PC-9 (cell line): ENCODE data around the gene USP13. TPM values are rescaled to one million over a fixed set of nuclear protein-coding genes. Genes with fewer than 3 reads are reported as not detected.

Experiments used
- BruUV-seq: library from RNA; stranded (reverse); fragments of 400-500 nt; replicated peaks from 2 replicates; lab custom pipeline; 2021; lab: Mats Ljungman, UMichigan
- CTCF ChIA-PET: fragments of 300-600 bp; sonication (Branson Sonifier 250); formaldehyde crosslinking; loops from one replicate; lab custom pipeline; 2022; ENCODE audit warnings: antibody characterized with exemption; lab: Charles Lee
- POLR2A ChIA-PET: fragments of 300-600 bp; sonication (Branson Sonifier 250); formaldehyde crosslinking; loops from one replicate; lab custom pipeline; 2022; ENCODE audit warnings: antibody characterized with exemption; ENCODE audit not compliant: unreplicated experiment; lab: Charles Lee
- DNase-seq, 2 experiments: peaks; one replicate each; pipeline versions ENCODE4 v3.0.0 to v3.0.0-alpha.2; 2015 to 2022; ENCODE audit warnings: mixed read lengths in 1 of 2
- H2AFZ ChIP-seq: fragments of 200-600 bp; sonication (generic); 2 replicates; pipeline ENCODE4 v1.8.1; 2017; ENCODE audit warnings: antibody characterized with exemption
- H3F3A ChIP-seq: fragments of 200-600 bp; sonication (generic); 2 replicates; pipeline ENCODE4 v1.8.1; 2017; ENCODE audit warnings: antibody characterized with exemption, mild to moderate bottlenecking, low read depth; ENCODE audit not compliant: insufficient read depth
- H3K27ac ChIP-seq: fragments of 200-600 bp; sonication (generic); 2 replicates; pipeline ENCODE4 v1.6.1; 2016; ENCODE audit warnings: mixed run types
- H3K27me3 ChIP-seq: fragments of 200-600 bp; sonication (generic); 2 replicates; pipeline ENCODE4 v1.6.1; 2016; ENCODE audit warnings: low read depth, mixed run types; ENCODE audit not compliant: insufficient read depth
- H3K36me3 ChIP-seq: fragments of 200-600 bp; sonication (generic); 2 replicates; pipeline ENCODE4 v1.6.1; 2016; ENCODE audit warnings: low read depth, mixed run types
- H3K4me1 ChIP-seq: fragments of 200-600 bp; sonication (generic); replicated peaks from 2 replicates; pipeline ENCODE4 v1.6.1; 2016; ENCODE audit warnings: mixed run types; ENCODE audit not compliant: insufficient read depth
- H3K4me2 ChIP-seq: fragments of 200-600 bp; sonication (generic); 2 replicates; pipeline ENCODE4 v1.6.1; 2017; ENCODE audit warnings: mixed run types
- H3K4me3 ChIP-seq: fragments of 200-600 bp; sonication (generic); 2 replicates; pipeline ENCODE4 v1.6.1; 2016; ENCODE audit warnings: mixed run types
- H3K79me2 ChIP-seq: fragments of 200-600 bp; sonication (generic); 2 replicates; pipeline ENCODE4 v1.6.1; 2017; ENCODE audit warnings: low read depth, mixed run types
- H3K9me2 ChIP-seq: fragments of 200-600 bp; sonication (generic); 2 replicates; pipeline ENCODE4 v1.8.1; 2017; ENCODE audit warnings: mild to moderate bottlenecking; ENCODE audit not compliant: insufficient read depth
- H3K9me3 ChIP-seq: fragments of 200-600 bp; sonication (generic); 2 replicates; pipeline ENCODE4 v1.8.1; 2016; ENCODE audit warnings: low read depth; ENCODE audit not compliant: insufficient read depth
- H4K20me1 ChIP-seq: fragments of 200-600 bp; sonication (generic); 2 replicates; pipeline ENCODE4 v1.8.1; 2017; ENCODE audit not compliant: insufficient read depth
- EZH2 ChIP-seq: fragments of 200-600 bp; sonication (generic); IDR thresholded peaks from 2 replicates; pipeline ENCODE4 v1.8.0; 2017; ENCODE audit warnings: antibody characterized with exemption, low read depth
- intact Hi-C: fragments of 100-400 bp; cut with micrococcal nuclease; formaldehyde crosslinking; loops from one replicate; pipeline ENCODE4 v1.10.0; 2022; ENCODE audit not compliant: unreplicated experiment
- total RNA-seq: library from RNA; stranded (reverse); gene quantifications from 2 replicates; pipeline ENCODE4 v1.2.3, GENCODE V29; 2021
- TF ChIP-seq, protein P1 (sequence below): fragments of 200-600 bp; sonication (generic); conservative IDR thresholded peaks from 2 replicates; pipeline ENCODE4 v1.6.1; 2017; ENCODE audit warnings: mixed run types, antibody characterized with exemption, mild to moderate bottlenecking, moderate library complexity

USP13 gene
- total RNA-seq, 1 experiment from 2014 or later: 24.7 TPM

DNA sequence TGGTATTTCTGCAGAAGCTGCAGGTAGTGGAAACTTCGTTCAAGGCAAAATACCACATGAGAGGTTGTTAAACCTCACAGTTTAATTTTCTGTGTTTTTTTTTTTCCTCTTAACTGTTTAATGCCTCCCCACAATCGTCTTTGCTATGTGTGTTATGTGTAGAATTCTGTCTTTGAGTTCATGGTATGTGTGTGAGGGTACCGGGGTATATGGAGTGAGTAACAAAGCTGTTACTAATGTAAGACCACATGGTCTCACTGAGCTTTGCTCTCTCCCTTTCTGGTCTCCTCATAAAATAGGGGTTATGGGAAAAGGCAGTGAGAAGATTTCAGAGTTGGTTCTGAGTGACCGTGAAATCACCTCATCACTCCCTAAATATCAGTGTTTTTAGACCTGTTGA is 143.6 kb downstream of the USP13 start:
- intact Hi-C loops: no loop called here
- Histone ChIP-seq H3K9me2 (no peaks in the 10 kb centered on the region), H3K9me3 (no peaks in the 10 kb centered on the region), H2AFZ (no peak overlapping the region), H3K27ac (no peak overlapping the region), H3F3A (no peaks in the 10 kb centered on the region), H3K79me2 (no peaks in the 10 kb centered on the region), H3K27me3 (no peaks in the 10 kb centered on the region), H3K4me2 (no peak overlapping the region), H3K36me3 (no peaks in the 10 kb centered on the region), H4K20me1 (no peaks in the 10 kb centered on the region), H3K4me3 (no peak overlapping the region), H3K4me1 (no peaks in the 10 kb centered on the region)
- BruUV-seq: no TSS peak
- TF ChIP-seq EZH2: no peak
- TF ChIP-seq, protein P1, sequence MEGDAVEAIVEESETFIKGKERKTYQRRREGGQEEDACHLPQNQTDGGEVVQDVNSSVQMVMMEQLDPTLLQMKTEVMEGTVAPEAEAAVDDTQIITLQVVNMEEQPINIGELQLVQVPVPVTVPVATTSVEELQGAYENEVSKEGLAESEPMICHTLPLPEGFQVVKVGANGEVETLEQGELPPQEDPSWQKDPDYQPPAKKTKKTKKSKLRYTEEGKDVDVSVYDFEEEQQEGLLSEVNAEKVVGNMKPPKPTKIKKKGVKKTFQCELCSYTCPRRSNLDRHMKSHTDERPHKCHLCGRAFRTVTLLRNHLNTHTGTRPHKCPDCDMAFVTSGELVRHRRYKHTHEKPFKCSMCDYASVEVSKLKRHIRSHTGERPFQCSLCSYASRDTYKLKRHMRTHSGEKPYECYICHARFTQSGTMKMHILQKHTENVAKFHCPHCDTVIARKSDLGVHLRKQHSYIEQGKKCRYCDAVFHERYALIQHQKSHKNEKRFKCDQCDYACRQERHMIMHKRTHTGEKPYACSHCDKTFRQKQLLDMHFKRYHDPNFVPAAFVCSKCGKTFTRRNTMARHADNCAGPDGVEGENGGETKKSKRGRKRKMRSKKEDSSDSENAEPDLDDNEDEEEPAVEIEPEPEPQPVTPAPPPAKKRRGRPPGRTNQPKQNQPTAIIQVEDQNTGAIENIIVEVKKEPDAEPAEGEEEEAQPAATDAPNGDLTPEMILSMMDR: no peak
- no peak for DNase-seq
- CTCF ChIA-PET: no interaction called here
- POLR2A ChIA-PET: interaction anchor here (0.5 kb wide), 1 partner anchor 294 kb away, joined by 6 read pairs; no protein-coding TSS in a partner anchor

DNA sequence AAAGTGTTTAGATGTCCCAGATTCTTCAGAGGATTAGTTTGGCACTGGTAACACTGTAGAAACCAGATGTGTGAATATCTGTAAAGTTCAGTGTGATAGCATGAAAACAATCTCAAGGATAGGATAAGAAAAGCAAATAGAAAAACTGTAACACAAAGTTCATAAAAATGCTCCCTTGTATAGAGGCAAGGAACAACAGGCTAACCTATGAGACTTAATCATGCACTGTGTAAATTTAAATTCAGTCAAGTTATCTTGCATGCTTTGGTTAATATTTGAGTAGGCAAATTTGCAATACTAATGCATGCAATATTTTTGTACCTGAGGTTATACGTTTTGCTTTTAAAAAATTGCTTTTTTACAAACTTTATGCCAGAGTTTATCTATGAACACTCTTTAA is 144.4 kb downstream of the USP13 start:
- TF ChIP-seq, protein P1: no peak
- no peak for TF ChIP-seq EZH2
- no peaks in the 10 kb centered on the region for H3K79me2 ChIP-seq
- H2AFZ ChIP-seq: no peak overlapping the region
- ChIA-PET POLR2A (no interaction called here), CTCF (no interaction called here)
- no TSS peak for BruUV-seq
- H3K9me2 ChIP-seq: no peaks in the 10 kb centered on the region
- no peaks in the 10 kb centered on the region for H3K9me3 ChIP-seq
- no peak overlapping the region for H3K4me3 ChIP-seq
- no peak overlapping the region for H3K4me2 ChIP-seq
- no peaks in the 10 kb centered on the region for H3F3A ChIP-seq
- no peaks in the 10 kb centered on the region for H3K36me3 ChIP-seq
- no peaks in the 10 kb centered on the region for H4K20me1 ChIP-seq
- no peaks in the 10 kb centered on the region for H3K4me1 ChIP-seq
- H3K27me3 ChIP-seq: no peaks in the 10 kb centered on the region
- H3K27ac ChIP-seq: no peak overlapping the region
- DNase-seq: no peak
- intact Hi-C loops: no loop called here

DNA sequence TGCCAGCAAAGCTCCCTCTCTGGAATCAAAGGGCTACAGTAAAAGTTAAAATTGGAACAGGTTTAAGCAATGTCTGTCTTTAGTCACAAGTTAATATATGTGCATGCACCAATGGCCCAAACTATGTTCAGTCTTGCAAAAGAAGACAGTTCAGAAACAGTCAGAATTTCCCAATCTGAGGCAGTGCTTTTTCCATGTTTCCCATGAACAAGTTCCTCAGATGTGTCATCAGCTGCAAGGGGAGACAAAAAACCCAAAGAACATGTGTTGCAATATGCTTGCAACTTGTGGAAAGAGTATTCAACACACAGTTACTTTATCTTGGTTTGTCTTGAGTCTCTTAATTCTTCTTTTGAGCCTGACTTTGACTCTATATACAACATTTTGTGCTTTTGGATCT is 148.4 kb downstream of the USP13 start:
- Histone ChIP-seq H3K27ac (no peak overlapping the region), H3K27me3 (no peaks in the 10 kb centered on the region), H3K9me2 (no peaks in the 10 kb centered on the region), H4K20me1 (no peaks in the 10 kb centered on the region), H3K4me2 (no peak overlapping the region), H3K9me3 (no peaks in the 10 kb centered on the region), H3K4me1 (no peaks in the 10 kb centered on the region), H3K4me3 (no peak overlapping the region), H2AFZ (no peak overlapping the region), H3F3A (no peaks in the 10 kb centered on the region), H3K36me3 (no peaks in the 10 kb centered on the region), H3K79me2 (no peaks in the 10 kb centered on the region)
- POLR2A ChIA-PET: no interaction called here
- TF ChIP-seq, protein P1: no peak
- TF ChIP-seq EZH2: no peak
- intact Hi-C loops: no loop called here
- no TSS peak for BruUV-seq
- no peak for DNase-seq
- CTCF ChIA-PET: no interaction called here
